Lower lobe of right lung (tissue), 2 donors: ENCODE measurements around the gene MRGPRE. TPM values are rescaled to one million over a fixed set of nuclear protein-coding genes. Genes with fewer than 3 reads are reported as not detected.

Experiments
- ATAC-seq, 2 donors: fragments of 200-7000 bp; cut with Tn5 transposase; one replicate each; pipeline ENCODE4 v1.9.1; 2020 to 2022; ENCODE audit warnings: mild to moderate bottlenecking in 2 of 2, moderate library complexity in 2 of 2
- DNase-seq: peaks from one replicate; pipeline ENCODE4 v3.0.0-alpha.2; 2020
- H3K27ac ChIP-seq: fragments of 200-600 bp; one replicate; pipeline ENCODE4 v1.8.0; 2022
- H3K27me3 ChIP-seq: fragments of 200-600 bp; one replicate; pipeline ENCODE4 v1.8.0; 2022; ENCODE audit warnings: low read depth
- H3K36me3 ChIP-seq: fragments of 200-600 bp; one replicate; pipeline ENCODE4 v1.8.0; 2022; ENCODE audit warnings: mild to moderate bottlenecking
- H3K4me1 ChIP-seq: fragments of 200-600 bp; one replicate; pipeline ENCODE4 v1.8.0; 2022
- H3K4me3 ChIP-seq: fragments of 200-600 bp; one replicate; pipeline ENCODE4 v1.8.0; 2022; ENCODE audit warnings: mild to moderate bottlenecking
- H3K9me3 ChIP-seq: fragments of 200-600 bp; one replicate; pipeline ENCODE4 v1.8.0; 2022
- CTCF ChIP-seq: fragments of 200-600 bp; IDR thresholded peaks from one replicate; pipeline ENCODE4 v1.8.0; 2022; ENCODE audit warnings: antibody characterized with exemption, mild to moderate bottlenecking
- intact Hi-C: fragments of 100-400 bp; cut with DNase I; formaldehyde crosslinking; loops from one replicate; pipeline ENCODE4 v1.11.0; 2022
- total RNA-seq: library from RNA; stranded (reverse); fragmentation: NEBNext Ultra II Directional; extraction: Animal tissue kit (Norgen Biotek cat#: 25700); gene quantifications from one replicate; pipeline ENCODE4 v1.2.1, GENCODE V29; 2021
- donor health status: DM: no; HTN: yes; CAD: no; lungs with severe emphysema.

Gene MRGPRE
- total RNA-seq, 1 donor from 2014 or later: not detected

GRCh38 chr11:3215346-3216026, 16.7 kb downstream of the MRGPRE start:
- no peak for ATAC-seq
- no peak for TF ChIP-seq CTCF
- no peak overlapping the region for H3K27ac ChIP-seq
- peaks cover 7% of the 10 kb centered on the region for H3K9me3 ChIP-seq
- H3K36me3 ChIP-seq: no peaks in the 10 kb centered on the region
- H3K4me3 ChIP-seq: no peak overlapping the region
- H3K27me3 ChIP-seq: peaks cover 17% of the 10 kb centered on the region
- intact Hi-C loops: no loop called here
- peaks cover 5% of the 10 kb centered on the region for H3K4me1 ChIP-seq
- no peak for DNase-seq

- ATAC-seq (no peak), DNase-seq (no peak)
- Histone ChIP-seq H3K4me3 (no peak overlapping the region), H3K9me3 (peaks cover 7% of the 10 kb centered on the region), H3K27ac (no peak overlapping the region), H3K36me3 (no peaks in the 10 kb centered on the region), H3K27me3 (peaks cover 12% of the 10 kb centered on the region), H3K4me1 (peaks cover 5% of the 10 kb centered on the region)
- TF ChIP-seq CTCF: no peak
- intact Hi-C loops: no loop called here
Observed at GRCh38 chr11:3214420-3214699, 17.9 kb downstream of the MRGPRE start.

GRCh38 chr11:3213659-3214419, 18.4 kb downstream of the MRGPRE start:
- TF ChIP-seq CTCF: no peak
- Histone ChIP-seq H3K4me3 (no peak overlapping the region), H3K27ac (no peak overlapping the region), H3K4me1 (peaks cover 5% of the 10 kb centered on the region), H3K27me3 (peaks cover 7% of the 10 kb centered on the region), H3K9me3 (peaks cover 7% of the 10 kb centered on the region), H3K36me3 (no peaks in the 10 kb centered on the region)
- ATAC-seq (no peak), DNase-seq (peak; percentile 27)
- intact Hi-C loops: no loop called here

- no peak for DNase-seq
- H3K27ac ChIP-seq: no peak overlapping the region
- H3K27me3 ChIP-seq: peaks cover 9% of the 10 kb centered on the region
- no peak for TF ChIP-seq CTCF
- no peak overlapping the region for H3K4me3 ChIP-seq
- ATAC-seq: no peak
- intact Hi-C loops: no loop called here
- H3K36me3 ChIP-seq: no peaks in the 10 kb centered on the region
- peaks cover 4% of the 10 kb centered on the region for H3K4me1 ChIP-seq
- H3K9me3 ChIP-seq: peaks cover 7% of the 10 kb centered on the region
Observed at GRCh38 chr11:3208272-3208671, 23.9 kb downstream of the MRGPRE start.

- Histone ChIP-seq H3K27ac (no peak overlapping the region), H3K9me3 (peaks cover 7% of the 10 kb centered on the region), H3K27me3 (peaks cover 15% of the 10 kb centered on the region), H3K4me1 (peaks cover 10% of the 10 kb centered on the region), H3K4me3 (no peak overlapping the region), H3K36me3 (no peaks in the 10 kb centered on the region)
- intact Hi-C loops: no loop called here
- no peak for TF ChIP-seq CTCF
- no peak for ATAC-seq
- peak; percentile 22 for DNase-seq
Observed at GRCh38 chr11:3207526-3208189, 24.6 kb downstream of the MRGPRE start.
